Stimulated activated CD8-positive, alpha-beta memory T cell treated with anti-CD3 and anti-CD28 coated beads, Interleukin-12 subunit alpha, Interleukin-12 subunit beta, amount 100 ng/mL, for 24 hours (primary cell): ENCODE measurements around the gene IMMP2L.

Experiments
- DNase-seq: peaks from one replicate; pipeline ENCODE4 v3.0.0-alpha.2; 2020; ENCODE audit errors: extremely low read depth

The IMMP2L gene

GRCh38 chr7:110808361-110808760, 753.9 kb downstream of the IMMP2L start:
- no peak for DNase-seq

GRCh38 chr7:110804501-110804900, 757.8 kb downstream of the IMMP2L start:
- no peak for DNase-seq

- no peak for DNase-seq
Measured at GRCh38 chr7:110803602-110804143, 758.6 kb downstream of the IMMP2L start.

GRCh38 chr7:110801502-110801901, 760.8 kb downstream of the IMMP2L start:
- no peak for DNase-seq

GRCh38 chr7:110800984-110801383, 761.3 kb downstream of the IMMP2L start:
- no peak for DNase-seq

GRCh38 chr7:110797656-110798055, 764.6 kb downstream of the IMMP2L start:
- no peak for DNase-seq

- DNase-seq: no peak
Measured at GRCh38 chr7:110790992-110791391, 771.3 kb downstream of the IMMP2L start.

- no peak for DNase-seq
Measured at GRCh38 chr7:110786328-110786965, 775.8 kb downstream of the IMMP2L start.

GRCh38 chr7:110784749-110785148, 777.5 kb downstream of the IMMP2L start:
- no peak for DNase-seq

- DNase-seq: no peak
Measured at GRCh38 chr7:110780712-110781111, 781.6 kb downstream of the IMMP2L start.

- no peak for DNase-seq
Measured at GRCh38 chr7:110779339-110779738, 783.0 kb downstream of the IMMP2L start.

GRCh38 chr7:110775046-110775445, 787.2 kb downstream of the IMMP2L start:
- no peak for DNase-seq

GRCh38 chr7:110774071-110774470, 788.2 kb downstream of the IMMP2L start:
- DNase-seq: no peak

- no peak for DNase-seq
Measured at GRCh38 chr7:110772615-110773014, 789.7 kb downstream of the IMMP2L start.

- DNase-seq: no peak
Measured at GRCh38 chr7:110771717-110772116, 790.6 kb downstream of the IMMP2L start.

GRCh38 chr7:110767550-110768110, 794.7 kb downstream of the IMMP2L start:
- no peak for DNase-seq

- DNase-seq: no peak
Measured at GRCh38 chr7:110766864-110767263, 795.4 kb downstream of the IMMP2L start.

GRCh38 chr7:110764852-110765251, 797.4 kb downstream of the IMMP2L start:
- DNase-seq: no peak

- DNase-seq: no peak
Measured at GRCh38 chr7:110762546-110763225, 799.6 kb downstream of the IMMP2L start.

- DNase-seq: no peak
Measured at GRCh38 chr7:110760341-110760740, 802.0 kb downstream of the IMMP2L start.

GRCh38 chr7:110759069-110759468, 803.2 kb downstream of the IMMP2L start:
- no peak for DNase-seq

- no peak for DNase-seq
Measured at GRCh38 chr7:110754649-110755048, 807.6 kb downstream of the IMMP2L start.
